NCI-H748 (cell line): Measurements from ENCODE around the gene SRGAP3.

ENCODE experiments used
- DNase-seq: peaks from one replicate; lab custom pipeline; 2025; ENCODE audit not compliant: unreplicated experiment; lab: John Stamatoyannopoulos, UW

The SRGAP3 gene

GRCh38 chr3:9204253-9204992 lies 45.0 kb downstream of the SRGAP3 start:
- no peak for DNase-seq

DNA sequence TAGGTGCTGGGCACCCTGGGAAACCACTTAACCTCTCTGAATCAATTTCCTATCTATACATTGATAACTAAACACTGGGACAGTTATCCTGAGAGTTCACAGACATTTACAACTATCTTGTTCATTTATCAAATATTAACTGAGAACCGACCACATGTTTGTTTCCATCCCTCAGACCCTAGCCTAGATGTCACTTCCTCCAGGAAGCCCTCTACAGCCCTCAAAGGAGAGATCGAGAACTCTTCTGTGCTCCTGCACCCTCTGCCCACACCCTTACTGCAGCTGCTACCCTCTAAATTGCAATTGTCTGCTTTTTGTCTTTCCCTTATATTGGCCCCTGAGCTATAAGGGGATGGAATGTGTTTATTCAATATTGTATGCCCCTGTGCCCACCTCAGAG lies 46.1 kb downstream of the SRGAP3 start:
- no peak for DNase-seq

GRCh38 chr3:9202546-9202945 lies 46.9 kb downstream of the SRGAP3 start:
- DNase-seq: no peak

GRCh38 chr3:9201955-9202354 lies 47.5 kb downstream of the SRGAP3 start:
- DNase-seq: no peak

- no peak for DNase-seq
These were observed 48.2 kb downstream of the SRGAP3 start for GRCh38 chr3:9201266-9201665.

GRCh38 chr3:9199775-9200174 lies 49.7 kb downstream of the SRGAP3 start:
- DNase-seq: no peak

- peak; percentile 9 for DNase-seq
These were observed 50.5 kb downstream of the SRGAP3 start for GRCh38 chr3:9198899-9199335.

GRCh38 chr3:9198261-9198660 lies 51.2 kb downstream of the SRGAP3 start:
- DNase-seq: no peak

DNA sequence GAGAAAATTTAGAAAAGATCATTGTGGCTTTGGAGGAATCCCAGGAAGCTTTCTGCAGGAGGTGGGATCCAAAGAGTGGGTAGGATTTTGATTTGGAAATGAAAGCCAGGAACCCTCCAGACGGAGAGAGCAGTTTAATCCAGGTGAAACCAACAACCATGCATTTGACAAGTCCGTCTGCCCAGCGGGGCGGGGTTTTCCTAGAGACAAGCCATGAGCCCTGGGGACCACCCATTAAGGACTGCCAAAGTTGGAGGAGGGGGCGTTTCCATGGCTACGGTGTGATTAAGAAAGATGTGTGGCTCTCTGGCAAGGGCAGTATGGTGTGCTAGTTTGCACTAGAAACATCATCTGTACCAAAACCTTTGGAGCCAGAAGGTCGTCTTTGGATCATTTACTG lies 53.4 kb downstream of the SRGAP3 start:
- peak; percentile 60 for DNase-seq

GRCh38 chr3:9195390-9195789 lies 54.1 kb downstream of the SRGAP3 start:
- no peak for DNase-seq

- peak; percentile 89 for DNase-seq
These were observed 54.8 kb downstream of the SRGAP3 start for GRCh38 chr3:9194509-9195184.

GRCh38 chr3:9193633-9194195 lies 55.7 kb downstream of the SRGAP3 start:
- no peak for DNase-seq

GRCh38 chr3:9193211-9193610 lies 56.2 kb downstream of the SRGAP3 start:
- DNase-seq: no peak

DNA sequence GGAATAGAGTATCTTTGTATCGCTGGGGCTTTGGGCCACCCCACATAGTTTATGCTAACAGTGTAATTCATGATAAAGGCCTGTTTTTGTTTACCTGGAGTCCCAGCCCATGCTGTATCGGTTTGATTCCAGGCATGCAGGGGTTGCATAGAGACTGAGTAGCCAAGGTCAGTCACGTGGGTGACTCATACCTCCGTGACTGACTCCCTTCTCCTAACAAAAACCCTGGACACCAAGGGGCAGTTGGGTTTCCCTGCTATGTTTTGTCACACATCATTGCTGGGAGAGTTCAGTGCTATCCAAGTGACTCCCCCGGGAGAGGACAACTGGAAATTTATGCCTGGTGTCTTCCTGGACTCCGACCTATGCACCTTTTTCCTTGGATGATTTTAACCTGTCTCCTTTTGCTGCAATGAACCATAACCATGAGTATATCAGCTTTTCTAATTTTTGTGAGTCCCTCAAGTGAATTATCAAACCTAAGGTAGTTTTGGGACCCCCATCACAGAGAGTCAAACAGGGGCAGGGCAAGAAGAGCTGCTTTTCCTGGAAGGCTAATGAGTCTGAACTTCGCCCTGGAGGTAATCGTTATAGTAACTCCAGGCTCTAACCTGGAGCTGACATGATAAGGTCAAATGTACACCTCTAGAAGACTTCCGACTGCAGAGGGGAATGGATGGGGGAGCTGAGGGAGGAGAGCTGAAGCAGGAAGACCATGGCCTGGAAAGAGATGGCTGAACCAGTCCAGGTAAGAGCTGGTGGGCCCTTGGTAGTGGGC lies 57.0 kb downstream of the SRGAP3 start:
- no peak for DNase-seq

DNA sequence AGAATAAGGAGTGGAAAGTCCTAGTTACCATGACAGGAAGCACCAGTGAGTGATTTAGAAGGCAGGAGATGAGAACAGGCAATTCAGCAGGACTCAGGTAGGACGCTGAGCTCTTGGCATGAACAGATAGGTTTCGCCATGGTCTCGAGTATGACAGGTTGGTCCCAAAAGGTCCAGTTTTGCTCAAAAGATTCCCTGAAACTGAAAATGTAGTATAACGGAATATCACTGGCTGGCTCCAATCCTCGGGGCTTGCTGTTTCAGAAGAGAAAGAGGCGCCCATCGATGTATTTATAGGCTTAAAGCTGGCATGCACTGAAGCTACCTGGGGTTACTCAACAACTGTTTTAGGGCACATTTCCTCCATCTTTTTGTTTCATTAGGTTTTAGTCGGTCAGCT lies 59.2 kb downstream of the SRGAP3 start:
- DNase-seq: no peak

DNA sequence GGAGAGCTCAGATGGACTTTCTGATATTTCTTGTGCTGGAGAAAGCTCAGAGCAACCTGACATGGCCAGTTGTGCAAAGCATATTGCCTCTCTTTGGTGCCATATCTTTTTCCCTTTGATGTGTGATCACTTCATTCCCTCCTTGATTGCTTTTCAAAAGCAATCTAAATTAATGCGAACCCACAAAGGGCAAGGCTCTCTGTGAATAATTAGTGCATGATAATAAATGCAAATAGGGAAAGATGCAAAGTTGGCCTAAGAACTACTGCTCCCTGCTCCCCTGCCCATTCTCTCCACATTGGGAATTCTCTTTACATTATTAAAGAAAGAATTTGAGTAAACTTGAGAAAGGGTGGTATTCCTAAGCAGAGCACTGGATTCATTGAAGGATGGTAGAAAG lies 60.9 kb downstream of the SRGAP3 start:
- DNase-seq: no peak

GRCh38 chr3:9185701-9186100 lies 63.7 kb downstream of the SRGAP3 start:
- no peak for DNase-seq

DNA sequence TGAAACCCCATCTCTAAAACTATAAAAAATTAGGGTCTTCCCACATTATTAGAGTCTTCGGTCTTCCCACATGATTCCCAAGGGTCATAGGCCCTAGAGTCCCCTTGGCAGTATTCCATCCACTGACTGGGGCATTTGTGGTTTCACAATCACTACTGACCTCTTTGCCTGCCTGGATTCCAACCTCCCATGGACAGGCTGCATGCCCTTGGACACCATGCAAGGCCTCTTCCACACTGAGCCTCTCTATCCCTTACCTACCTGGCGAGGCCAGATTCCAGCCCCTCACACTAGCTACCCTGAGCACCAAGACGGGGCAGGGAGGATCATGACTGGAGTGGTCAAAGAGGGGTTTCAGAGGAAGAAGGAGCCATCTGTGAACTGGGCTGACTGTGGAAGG lies 64.4 kb downstream of the SRGAP3 start:
- no peak for DNase-seq

DNA sequence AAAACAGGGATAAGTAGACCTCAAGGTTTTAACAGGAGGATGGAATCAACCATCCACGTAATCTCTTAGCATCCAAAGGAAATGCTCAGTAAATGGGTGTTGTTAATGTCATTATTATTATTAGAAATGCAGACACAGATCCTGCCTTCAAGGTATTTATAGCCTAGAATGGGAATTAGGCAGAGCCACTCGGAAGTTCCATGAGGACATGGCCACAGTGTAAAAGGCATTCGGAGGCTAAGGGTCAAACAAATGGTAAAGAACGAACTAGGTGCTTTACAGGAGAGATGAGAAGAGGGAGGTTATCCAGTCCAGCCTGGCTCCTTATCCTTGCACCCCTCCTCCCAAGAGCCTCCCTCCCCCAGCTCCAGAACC lies 65.0 kb downstream of the SRGAP3 start:
- no peak for DNase-seq

GRCh38 chr3:9183811-9184460 lies 65.5 kb downstream of the SRGAP3 start:
- DNase-seq: no peak

DNA sequence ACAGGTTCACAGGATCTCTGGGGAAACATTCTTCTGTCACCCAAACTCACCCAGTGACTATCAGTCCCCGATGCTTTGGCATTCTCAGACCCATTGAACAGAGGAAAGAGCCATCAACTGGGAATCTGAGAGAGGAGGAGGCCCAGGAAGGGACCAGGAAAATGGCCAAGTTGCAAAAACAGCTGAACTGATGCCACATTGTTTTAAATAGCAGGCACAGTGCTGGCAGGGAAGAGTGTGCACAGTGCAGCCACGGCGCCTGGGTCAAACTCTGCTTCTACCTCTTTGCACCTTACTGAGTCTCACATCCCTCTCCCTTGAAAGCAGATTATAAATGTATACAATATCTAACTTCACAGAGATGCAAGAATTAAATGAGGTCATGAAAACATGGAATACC lies 66.4 kb downstream of the SRGAP3 start:
- no peak for DNase-seq
